Measurements from ENCODE around the gene MIER2.

MIER2 gene

GRCh38 chr19:310141-310651, 34.4 kb downstream of the MIER2 start:
- TF ChIP-seq POLR2AphosphoS5 (IDR thresholded peaks at IDR 0.05; ENCODE audit: low read depth) (no peak), SPI1 (IDR thresholded peaks at IDR 0.05; ENCODE audit: borderline replicate concordance, low read depth) (no peak), REST (IDR thresholded peaks at IDR 0.05; ENCODE audit: insufficient replicate concordance, low read depth) (no peak)
- no peak overlapping the region for H3K4me3 ChIP-seq (replicated peaks; ENCODE audit: insufficient read depth, low read length)
- H3K27me3 ChIP-seq (ENCODE audit: insufficient read depth, poor library complexity, severe bottlenecking), result no peaks in the 10 kb centered on the region
- no peak overlapping the region for H3K27ac ChIP-seq (replicated peaks)
- DNase-seq (ENCODE audit: low read depth in 1 of 2, low spot score in 1 of 2), result no peak

GRCh38 chr19:309206-309565, 35.4 kb downstream of the MIER2 start:
- no peak for DNase-seq (ENCODE audit: low read depth in 1 of 2, low spot score in 1 of 2)
- TF ChIP-seq REST (IDR thresholded peaks at IDR 0.05; ENCODE audit: insufficient replicate concordance, low read depth) (no peak), GABPA (IDR thresholded peaks at IDR 0.05; ENCODE audit: low read depth) (no peak), CTCF (IDR thresholded peaks at IDR 0.05; ENCODE audit: insufficient read depth, low read length) (no peak), SPI1 (IDR thresholded peaks at IDR 0.05; ENCODE audit: borderline replicate concordance, low read depth) (no peak), POLR2AphosphoS5 (IDR thresholded peaks at IDR 0.05; ENCODE audit: low read depth) (no peak)
- Histone ChIP-seq H3K27me3 (ENCODE audit: insufficient read depth, poor library complexity, severe bottlenecking) (no peaks in the 10 kb centered on the region), H3K4me3 (replicated peaks; ENCODE audit: insufficient read depth, low read length) (no peak overlapping the region), H3K27ac (replicated peaks) (no peak overlapping the region)

- Histone ChIP-seq H3K27ac (replicated peaks) (no peak overlapping the region), H3K4me3 (replicated peaks; ENCODE audit: insufficient read depth, low read length) (no peak overlapping the region), H3K27me3 (ENCODE audit: insufficient read depth, poor library complexity, severe bottlenecking) (no peaks in the 10 kb centered on the region)
- DNase-seq (ENCODE audit: low read depth in 1 of 2, low spot score in 1 of 2), result no peak
- TF ChIP-seq SPI1 (IDR thresholded peaks at IDR 0.05; ENCODE audit: borderline replicate concordance, low read depth), result no peak
Measured at GRCh38 chr19:308471-309205, 36.0 kb downstream of the MIER2 start.

- no peak overlapping the region for H3K4me3 ChIP-seq (replicated peaks; ENCODE audit: insufficient read depth, low read length)
- H3K27me3 ChIP-seq (ENCODE audit: insufficient read depth, poor library complexity, severe bottlenecking), result no peaks in the 10 kb centered on the region
- no peak for TF ChIP-seq POLR2AphosphoS5 (IDR thresholded peaks at IDR 0.05; ENCODE audit: low read depth)
- no peak for TF ChIP-seq GABPA (IDR thresholded peaks at IDR 0.05; ENCODE audit: low read depth)
- no peak for TF ChIP-seq CTCF (IDR thresholded peaks at IDR 0.05; ENCODE audit: insufficient read depth, low read length)
- H3K27ac ChIP-seq (replicated peaks), result no peak overlapping the region
- no peak for DNase-seq (ENCODE audit: low read depth in 1 of 2, low spot score in 1 of 2)
Measured at GRCh38 chr19:307793-308420, 36.7 kb downstream of the MIER2 start.
